ENCODE measurements around the gene ZNF689.
"Not testable (repeated sequence)": the region's sequence is repeated elsewhere in the genome, so short reads cannot be mapped to it uniquely, and the experiment has no call there.

Gene ZNF689

GRCh38 chr16:30600215-30600614, 10.0 kb downstream of the ZNF689 start:
- H3F3A ChIP-seq (ENCODE audit: control insufficient read depth, insufficient read depth): peaks cover 10% of the 10 kb centered on the region
- no peaks in the 10 kb centered on the region for H3K9me3 ChIP-seq (ENCODE audit: control insufficient read depth, insufficient read depth, low read length)
- H3K4me1 ChIP-seq (ENCODE audit: control insufficient read depth, low read length): peaks cover 4% of the 10 kb centered on the region
- peaks cover 35% of the 10 kb centered on the region for H3K36me3 ChIP-seq (ENCODE audit: control insufficient read depth, low read length)
- H4K20me1 ChIP-seq (ENCODE audit: control insufficient read depth, insufficient read depth, low read depth, low read length): no peaks in the 10 kb centered on the region
- no peaks in the 10 kb centered on the region for H3K79me2 ChIP-seq (ENCODE audit: control insufficient read depth, low read length)
- H3K27me3 ChIP-seq (ENCODE audit: control insufficient read depth, low read length): no peaks in the 10 kb centered on the region
- H3K4me3 ChIP-seq (ENCODE audit: low read length): no peak overlapping the region
- TF ChIP-seq CTCF (IDR thresholded peaks at IDR 0.05; ENCODE audit: low read depth, low read length, poor library complexity, severe bottlenecking) (no peak), EZH2phosphoT487 (IDR thresholded peaks at IDR 0.05; ENCODE audit: borderline replicate concordance, low read length) (no peak)
- H3K4me2 ChIP-seq (ENCODE audit: low read length): no peak overlapping the region
- no peak overlapping the region for H3K27ac ChIP-seq (ENCODE audit: low read depth, low read length)
- no peaks in the 10 kb centered on the region for H3K9me2 ChIP-seq (replicated peaks; ENCODE audit: control insufficient read depth, low read length)

DNA sequence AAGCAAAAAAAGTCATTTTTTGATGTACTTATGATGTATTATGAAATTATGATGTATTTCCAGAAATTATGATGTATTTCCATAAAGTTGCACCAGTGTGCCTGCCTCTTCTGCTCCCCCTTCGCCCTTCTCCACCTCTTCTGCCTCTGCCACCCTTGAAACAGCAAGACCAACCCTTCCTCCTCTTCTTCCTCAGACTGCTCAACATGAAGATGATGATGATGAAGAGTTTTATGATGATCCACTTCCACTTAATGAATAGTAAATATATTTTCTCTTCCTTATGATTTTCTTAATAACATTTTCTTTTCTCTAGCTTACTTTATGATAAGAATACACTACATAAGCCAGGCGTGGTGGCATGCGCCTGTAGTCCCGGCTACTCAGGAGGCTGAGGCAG, 17.3 kb downstream of the ZNF689 start:
- no peaks in the 10 kb centered on the region for H3K27me3 ChIP-seq (ENCODE audit: control insufficient read depth, low read length)
- no peak overlapping the region for H3K4me3 ChIP-seq (ENCODE audit: low read length)
- H3K36me3 ChIP-seq (ENCODE audit: control insufficient read depth, low read length): peaks cover 4% of the 10 kb centered on the region
- H3K4me2 ChIP-seq (ENCODE audit: low read length): no peak overlapping the region
- H3F3A ChIP-seq (ENCODE audit: control insufficient read depth, insufficient read depth): peaks cover 8% of the 10 kb centered on the region
- no peaks in the 10 kb centered on the region for H4K20me1 ChIP-seq (ENCODE audit: control insufficient read depth, insufficient read depth, low read depth, low read length)
- H3K27ac ChIP-seq (ENCODE audit: low read depth, low read length): no peak overlapping the region
- H3K9me3 ChIP-seq (ENCODE audit: control insufficient read depth, insufficient read depth, low read length): no peaks in the 10 kb centered on the region
- H3K9me2 ChIP-seq (replicated peaks; ENCODE audit: control insufficient read depth, low read length): no peaks in the 10 kb centered on the region
- peaks cover 4% of the 10 kb centered on the region for H3K79me2 ChIP-seq (ENCODE audit: control insufficient read depth, low read length)
- TF ChIP-seq CTCF (IDR thresholded peaks at IDR 0.05; ENCODE audit: low read depth, low read length, poor library complexity, severe bottlenecking): no peak
- TF ChIP-seq EZH2phosphoT487 (IDR thresholded peaks at IDR 0.05; ENCODE audit: borderline replicate concordance, low read length): no peak
- H3K4me1 ChIP-seq (ENCODE audit: control insufficient read depth, low read length): peaks cover 16% of the 10 kb centered on the region

DNA sequence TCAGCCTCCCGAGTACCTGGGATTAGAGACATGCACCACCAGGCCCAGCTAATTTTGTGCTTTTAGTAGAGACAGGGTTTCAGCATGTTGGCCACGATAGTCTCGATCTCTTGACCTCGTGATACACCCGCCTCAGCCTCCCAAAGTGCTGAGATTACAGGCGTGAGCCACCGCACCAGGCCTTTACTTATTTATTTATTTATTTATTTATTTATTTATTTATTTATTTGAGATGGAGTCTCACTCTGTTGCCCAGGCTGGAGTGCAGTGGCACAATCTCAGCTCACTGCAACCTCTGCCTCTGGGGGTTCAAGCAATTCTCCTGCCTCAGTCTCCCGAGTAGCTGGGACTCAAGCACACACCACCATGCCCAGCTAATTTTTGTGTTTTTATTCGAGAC, 19.3 kb downstream of the ZNF689 start:
- not testable (repeated sequence) for H3F3A ChIP-seq (ENCODE audit: control insufficient read depth, insufficient read depth); H4K20me1 ChIP-seq (ENCODE audit: control insufficient read depth, insufficient read depth, low read depth, low read length); H3K9me2 ChIP-seq (replicated peaks; ENCODE audit: control insufficient read depth, low read length); H3K27me3 ChIP-seq (ENCODE audit: control insufficient read depth, low read length); H3K9me3 ChIP-seq (ENCODE audit: control insufficient read depth, insufficient read depth, low read length); H3K4me2 ChIP-seq (ENCODE audit: low read length); H3K4me3 ChIP-seq (ENCODE audit: low read length); H3K27ac ChIP-seq (ENCODE audit: low read depth, low read length)
- Histone ChIP-seq H3K4me1 (ENCODE audit: control insufficient read depth, low read length) (peaks cover 32% of the 10 kb centered on the region), H3K79me2 (ENCODE audit: control insufficient read depth, low read length) (peaks cover 23% of the 10 kb centered on the region), H3K36me3 (ENCODE audit: control insufficient read depth, low read length) (peaks cover 21% of the 10 kb centered on the region)

DNA sequence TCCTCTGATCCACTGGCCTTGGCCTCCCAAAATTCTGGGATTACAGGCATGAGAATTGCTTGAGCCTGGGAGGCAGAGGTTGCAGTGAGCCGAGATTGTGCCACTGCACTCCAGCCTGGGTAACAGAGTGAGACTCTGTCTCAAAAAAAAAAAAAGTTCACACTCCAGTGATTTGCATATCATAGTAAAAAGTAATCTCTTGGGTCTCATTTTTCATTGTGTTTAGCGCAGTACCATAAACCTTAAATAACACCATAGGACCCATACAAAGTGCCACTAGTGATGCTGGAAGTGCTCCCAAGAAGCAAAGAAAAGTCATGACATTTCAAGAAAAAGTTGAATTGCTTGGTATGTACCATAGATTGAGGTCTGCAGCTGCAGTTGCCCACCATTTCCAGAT, 20.6 kb downstream of the ZNF689 start:
- not testable (repeated sequence) for H4K20me1 ChIP-seq (ENCODE audit: control insufficient read depth, insufficient read depth, low read depth, low read length); H3F3A ChIP-seq (ENCODE audit: control insufficient read depth, insufficient read depth); H3K9me3 ChIP-seq (ENCODE audit: control insufficient read depth, insufficient read depth, low read length); H3K4me2 ChIP-seq (ENCODE audit: low read length); H3K9me2 ChIP-seq (replicated peaks; ENCODE audit: control insufficient read depth, low read length); H3K27me3 ChIP-seq (ENCODE audit: control insufficient read depth, low read length); H3K27ac ChIP-seq (ENCODE audit: low read depth, low read length); H3K4me3 ChIP-seq (ENCODE audit: low read length)
- Histone ChIP-seq H3K79me2 (ENCODE audit: control insufficient read depth, low read length) (peaks cover 34% of the 10 kb centered on the region), H3K36me3 (ENCODE audit: control insufficient read depth, low read length) (peaks cover 25% of the 10 kb centered on the region), H3K4me1 (ENCODE audit: control insufficient read depth, low read length) (peaks cover 35% of the 10 kb centered on the region)

Data from DOHH2 (cell line).